Right atrium auricular region (tissue), 2 donors: ENCODE results near the gene SVOP. TPM values are rescaled to one million over a fixed set of nuclear protein-coding genes. Genes with fewer than 3 reads are reported as not detected.
"Not testable (repeated sequence)": the region's sequence is repeated elsewhere in the genome, so short reads cannot be mapped to it uniquely, and the experiment has no call there.

Source experiments
- DNase-seq: peaks from one replicate; pipeline ENCODE4 v3.0.0-alpha.2; 2019; ENCODE audit warnings: low spot score
- H3K27ac ChIP-seq, 2 donors: fragments of 200-600 bp; sonication (generic); 1 replicate in 1 of 2; 2 replicates in 1 of 2; pipeline ENCODE4 v1.5.1; 2016 to 2019
- H3K27me3 ChIP-seq, 2 donors: fragments of 200-600 bp; sonication (generic); one replicate each; pipeline versions ENCODE4 v1.5.1 to v1.6.0; 2017 to 2019
- H3K36me3 ChIP-seq: fragments of 200-600 bp; sonication (generic); one replicate; pipeline ENCODE4 v1.5.1; 2016
- H3K4me1 ChIP-seq, 2 donors: fragments of 200-600 bp; sonication (generic); one replicate each; pipeline versions ENCODE4 v1.5.1 to v1.6.0; 2017 to 2019
- H3K4me3 ChIP-seq, 2 donors: fragments of 200-600 bp; sonication (generic); 1 replicate in 1 of 2; 2 replicates in 1 of 2; pipeline ENCODE4 v1.5.1; 2017 to 2019; ENCODE audit warnings: mild to moderate bottlenecking in 1 of 2, moderate library complexity in 1 of 2
- H3K9me3 ChIP-seq, 2 donors: fragments of 200-600 bp; sonication (generic); one replicate each; pipeline ENCODE4 v1.5.1; 2019
- total RNA-seq, 2 donors: library from RNA; depleted of rRNA; stranded (reverse); fragments of >200 nt; gene quantifications; one replicate each; pipeline ENCODE4 v1.1.0, GENCODE V29; 2016
- TF ChIP-seq, protein P1 (sequence below), 2 donors: fragments of 200-600 bp; sonication (generic); IDR thresholded peaks; one replicate each; pipeline ENCODE4 v1.5.1; 2019; ENCODE audit warnings: antibody characterized with exemption in 2 of 2

Gene SVOP
- total RNA-seq, 2 donors from 2014 or later, result 0.08 TPM; not detected in 1

DNA sequence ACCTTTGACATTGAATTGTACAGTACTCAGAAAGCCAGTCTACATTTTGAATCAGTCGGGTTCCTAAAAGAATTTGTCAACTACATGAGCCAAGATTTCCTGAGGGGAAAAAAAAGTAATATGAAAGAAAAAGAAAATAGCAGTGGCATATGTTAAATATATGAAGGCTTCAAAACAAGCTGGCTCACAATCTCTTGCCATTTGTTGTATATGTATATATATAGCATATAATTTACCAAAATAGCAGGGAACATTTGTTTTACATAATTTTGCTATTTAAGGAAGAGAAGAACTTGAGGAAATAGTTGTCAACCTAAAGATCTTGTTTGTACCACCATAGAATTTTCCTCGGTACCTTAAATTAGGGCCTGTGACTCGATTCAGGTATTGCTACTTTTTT is 16.9 kb downstream of the SVOP start:
- H3K4me1 ChIP-seq, result no peaks in the 10 kb centered on the region
- no peak overlapping the region for H3K4me3 ChIP-seq
- H3K27ac ChIP-seq, result no peak overlapping the region
- DNase-seq, result no peak
- H3K36me3 ChIP-seq, result no peaks in the 10 kb centered on the region
- no peaks in the 10 kb centered on the region for H3K27me3 ChIP-seq
- TF ChIP-seq, protein P1, sequence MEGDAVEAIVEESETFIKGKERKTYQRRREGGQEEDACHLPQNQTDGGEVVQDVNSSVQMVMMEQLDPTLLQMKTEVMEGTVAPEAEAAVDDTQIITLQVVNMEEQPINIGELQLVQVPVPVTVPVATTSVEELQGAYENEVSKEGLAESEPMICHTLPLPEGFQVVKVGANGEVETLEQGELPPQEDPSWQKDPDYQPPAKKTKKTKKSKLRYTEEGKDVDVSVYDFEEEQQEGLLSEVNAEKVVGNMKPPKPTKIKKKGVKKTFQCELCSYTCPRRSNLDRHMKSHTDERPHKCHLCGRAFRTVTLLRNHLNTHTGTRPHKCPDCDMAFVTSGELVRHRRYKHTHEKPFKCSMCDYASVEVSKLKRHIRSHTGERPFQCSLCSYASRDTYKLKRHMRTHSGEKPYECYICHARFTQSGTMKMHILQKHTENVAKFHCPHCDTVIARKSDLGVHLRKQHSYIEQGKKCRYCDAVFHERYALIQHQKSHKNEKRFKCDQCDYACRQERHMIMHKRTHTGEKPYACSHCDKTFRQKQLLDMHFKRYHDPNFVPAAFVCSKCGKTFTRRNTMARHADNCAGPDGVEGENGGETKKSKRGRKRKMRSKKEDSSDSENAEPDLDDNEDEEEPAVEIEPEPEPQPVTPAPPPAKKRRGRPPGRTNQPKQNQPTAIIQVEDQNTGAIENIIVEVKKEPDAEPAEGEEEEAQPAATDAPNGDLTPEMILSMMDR (IDR thresholded peaks at IDR 0.05), result no peak
- no peaks in the 10 kb centered on the region for H3K9me3 ChIP-seq

GRCh38 chr12:108996320-108996719 is 24.5 kb downstream of the SVOP start:
- DNase-seq, result no peak
- TF ChIP-seq, protein P1 (IDR thresholded peaks at IDR 0.05), result no peak
- Histone ChIP-seq H3K4me1 (no peaks in the 10 kb centered on the region), H3K27ac (no peak overlapping the region), H3K36me3 (no peaks in the 10 kb centered on the region), H3K4me3 (no peak overlapping the region), H3K9me3 (no peaks in the 10 kb centered on the region), H3K27me3 (no peaks in the 10 kb centered on the region)

DNA sequence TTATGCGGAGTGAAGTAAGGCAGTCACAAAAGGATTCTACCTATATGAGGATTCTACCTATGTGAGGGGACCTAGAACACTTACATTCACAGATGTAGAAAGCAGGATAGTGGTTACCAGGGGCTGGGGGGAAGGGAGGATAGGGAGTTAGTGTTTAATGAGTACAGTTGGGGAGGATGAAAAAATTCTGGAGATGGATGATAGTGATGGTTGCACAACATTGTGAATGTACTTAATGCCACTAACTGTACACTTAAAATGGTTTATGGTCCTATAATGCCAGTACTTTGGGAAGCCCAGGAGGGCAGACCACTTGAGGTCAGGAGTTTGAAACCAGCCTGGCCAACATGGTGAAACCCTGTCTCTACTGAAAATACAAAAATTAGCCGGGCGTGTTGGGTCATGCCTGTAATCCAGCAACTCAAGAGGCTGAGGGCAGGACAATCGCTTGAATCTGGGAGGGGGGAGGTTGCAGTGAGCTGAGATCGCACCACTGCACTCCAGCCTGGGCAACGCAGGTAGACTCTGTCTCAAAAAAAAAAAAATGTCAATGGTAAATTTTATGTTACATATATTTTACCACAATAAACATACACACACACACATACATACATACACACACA is 25.4 kb downstream of the SVOP start:
- H3K27ac ChIP-seq, result no peak overlapping the region
- TF ChIP-seq, protein P1 (IDR thresholded peaks at IDR 0.05), result no peak
- no peaks in the 10 kb centered on the region for H3K36me3 ChIP-seq
- DNase-seq, result no peak
- no peaks in the 10 kb centered on the region for H3K9me3 ChIP-seq
- no peaks in the 10 kb centered on the region for H3K4me1 ChIP-seq
- H3K4me3 ChIP-seq, result no peak overlapping the region
- no peaks in the 10 kb centered on the region for H3K27me3 ChIP-seq

GRCh38 chr12:108990103-108990502 is 30.8 kb downstream of the SVOP start:
- H3K4me3 ChIP-seq, H3K9me3 ChIP-seq, H3K4me1 ChIP-seq, H3K36me3 ChIP-seq, H3K27ac ChIP-seq, H3K27me3 ChIP-seq, DNase-seq: not testable (repeated sequence)

DNA sequence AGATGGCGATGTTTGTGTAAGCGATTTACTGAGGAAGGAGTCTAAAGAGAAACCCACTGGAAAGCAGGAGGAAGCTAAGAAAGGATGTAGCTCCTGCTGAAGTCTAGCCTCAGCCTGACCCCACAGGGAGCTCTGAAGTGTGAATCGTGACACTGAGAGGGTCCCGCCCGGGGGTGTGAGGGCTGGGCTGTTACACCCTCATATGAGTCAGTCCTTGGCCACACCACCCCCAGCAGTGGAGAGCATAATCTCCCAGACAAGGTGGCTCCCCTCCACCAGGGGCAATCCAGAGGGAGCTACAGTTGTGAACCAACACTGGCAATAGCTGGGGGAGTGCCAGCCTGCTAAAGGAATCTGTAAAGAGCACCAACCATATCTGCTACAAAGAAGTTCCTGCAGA is 31.5 kb downstream of the SVOP start:
- no peak overlapping the region for H3K27ac ChIP-seq
- no peaks in the 10 kb centered on the region for H3K4me1 ChIP-seq
- no peak overlapping the region for H3K4me3 ChIP-seq
- TF ChIP-seq, protein P1 (IDR thresholded peaks at IDR 0.05), result no peak
- no peak for DNase-seq
- no peaks in the 10 kb centered on the region for H3K9me3 ChIP-seq
- H3K27me3 ChIP-seq, result no peaks in the 10 kb centered on the region
- H3K36me3 ChIP-seq, result no peaks in the 10 kb centered on the region

DNA sequence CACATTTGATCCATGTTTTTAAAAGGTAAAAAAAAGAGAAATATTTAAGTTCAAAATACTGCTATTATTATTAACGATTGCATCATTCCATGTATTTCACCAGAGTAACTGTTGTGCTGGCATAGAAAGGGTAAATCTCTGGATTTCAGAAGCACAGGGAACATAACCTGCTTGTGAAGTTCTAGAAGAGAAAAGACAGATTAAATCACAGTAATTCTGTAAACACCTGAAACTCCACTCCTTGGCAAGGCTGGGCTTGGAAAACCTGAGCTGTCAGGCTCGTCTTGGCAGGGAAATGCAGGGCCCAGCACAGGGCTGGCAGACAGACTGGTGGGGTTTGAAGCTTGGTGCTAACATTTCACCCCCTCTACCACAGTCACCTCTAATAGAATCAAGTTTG is 35.1 kb downstream of the SVOP start:
- no peaks in the 10 kb centered on the region for H3K4me1 ChIP-seq
- H3K27ac ChIP-seq, result no peak overlapping the region
- no peaks in the 10 kb centered on the region for H3K9me3 ChIP-seq
- TF ChIP-seq, protein P1 (IDR thresholded peaks at IDR 0.05), result no peak
- H3K4me3 ChIP-seq, result no peak overlapping the region
- no peaks in the 10 kb centered on the region for H3K27me3 ChIP-seq
- H3K36me3 ChIP-seq, result no peaks in the 10 kb centered on the region
- no peak for DNase-seq
